Liver (tissue), 9 donors: ENCODE data around the gene SKA3. TPM values are rescaled to one million over a fixed set of nuclear protein-coding genes. Genes with fewer than 3 reads are reported as not detected.

Experiments used
- DNase-seq: peaks from one replicate; pipeline ENCODE4 v3.0.0-alpha.2; 2017; ENCODE audit warnings: low spot score
- H3K27ac ChIP-seq, 2 donors: one replicate each; pipeline ENCODE4 v1.7.0; 2013; ENCODE audit warnings: inconsistent platforms in 2 of 2, low read length in 2 of 2, control low read depth in 1 of 2, low read depth in 1 of 2, mild to moderate bottlenecking in 1 of 2
- H3K27me3 ChIP-seq, 4 donors: one replicate each; pipeline versions ENCODE4 v1.6.1 to v1.7.0; 2013; ENCODE audit warnings: low read length in 3 of 4, inconsistent platforms in 1 of 4, mild to moderate bottlenecking in 1 of 4, moderate library complexity in 1 of 4; ENCODE audit not compliant: control insufficient read depth in 4 of 4, insufficient read depth in 4 of 4
- H3K36me3 ChIP-seq, 4 donors: one replicate each; pipeline versions ENCODE4 v1.6.1 to v1.7.0; 2013; ENCODE audit warnings: low read length in 3 of 4, mild to moderate bottlenecking in 3 of 4, low read depth in 1 of 4, moderate library complexity in 1 of 4; ENCODE audit not compliant: control insufficient read depth in 4 of 4, insufficient read depth in 3 of 4
- H3K4me1 ChIP-seq, 4 donors: one replicate each; pipeline versions ENCODE4 v1.6.1 to v1.7.0; 2013; ENCODE audit warnings: low read length in 3 of 4, mild to moderate bottlenecking in 3 of 4, moderate library complexity in 1 of 4; ENCODE audit not compliant: control insufficient read depth in 4 of 4, insufficient read depth in 4 of 4
- H3K4me3 ChIP-seq, 3 donors: one replicate each; pipeline versions ENCODE4 v1.6.1 to v1.7.0; 2013; ENCODE audit warnings: low read length in 3 of 3, control low read depth in 1 of 3, low read depth in 1 of 3, mild to moderate bottlenecking in 1 of 3
- H3K9ac ChIP-seq, 2 donors: one replicate each; pipeline ENCODE4 v1.7.0; 2013; ENCODE audit warnings: low read length in 2 of 2, mild to moderate bottlenecking in 2 of 2, moderate library complexity in 2 of 2, control low read depth in 1 of 2, low read depth in 1 of 2
- H3K9me3 ChIP-seq, 4 donors: one replicate each; pipeline versions ENCODE4 v1.6.1 to v1.7.0; 2013; ENCODE audit warnings: low read length in 3 of 4; ENCODE audit not compliant: control insufficient read depth in 4 of 4
- EGR1 ChIP-seq, 2 donors: IDR thresholded peaks; 2 replicates each; pipeline ENCODE4 v1.6.1; 2016 to 2018; ENCODE audit warnings: antibody characterized with exemption in 2 of 2, low read depth in 2 of 2
- FOXA1 ChIP-seq: IDR thresholded peaks from 2 replicates; pipeline ENCODE4 v1.6.1; 2016; ENCODE audit warnings: antibody characterized with exemption
- FOXA2 ChIP-seq: IDR thresholded peaks from 2 replicates; pipeline ENCODE4 v1.6.1; 2016; ENCODE audit warnings: antibody characterized with exemption
- GABPA ChIP-seq, 2 donors: IDR thresholded peaks in 1 of 2; conservative IDR thresholded peaks in 1 of 2; 2 replicates each; pipeline ENCODE4 v1.6.1; 2016; ENCODE audit warnings: antibody characterized with exemption in 2 of 2, mild to moderate bottlenecking in 1 of 2, moderate library complexity in 1 of 2
- HNF4A ChIP-seq, 2 donors: conservative IDR thresholded peaks; 2 replicates each; pipeline ENCODE4 v1.6.1; 2016; ENCODE audit warnings: antibody characterized with exemption in 2 of 2, mild to moderate bottlenecking in 2 of 2
- HNF4G ChIP-seq: IDR thresholded peaks from 2 replicates; pipeline ENCODE4 v1.6.1; 2016; ENCODE audit warnings: antibody characterized with exemption
- JUND ChIP-seq, 2 donors: IDR thresholded peaks; 2 replicates each; pipeline ENCODE4 v1.6.1; 2016; ENCODE audit warnings: antibody characterized with exemption in 2 of 2
- NR2F2 ChIP-seq: IDR thresholded peaks from 2 replicates; pipeline ENCODE4 v1.6.1; 2016; ENCODE audit warnings: antibody characterized with exemption
- RAD21 ChIP-seq, 2 donors: IDR thresholded peaks; 2 replicates each; pipeline ENCODE4 v1.6.1; 2016; ENCODE audit warnings: antibody characterized with exemption in 2 of 2, mild to moderate bottlenecking in 2 of 2
- RXRA ChIP-seq, 2 donors: IDR thresholded peaks; 2 replicates each; pipeline ENCODE4 v1.6.1; 2017 to 2018; ENCODE audit warnings: antibody characterized with exemption in 2 of 2, mild to moderate bottlenecking in 1 of 2
- SP1 ChIP-seq: IDR thresholded peaks from 2 replicates; pipeline ENCODE4 v1.6.1; 2018; ENCODE audit warnings: antibody characterized with exemption, mild to moderate bottlenecking
- TAF1 ChIP-seq: conservative IDR thresholded peaks from 2 replicates; pipeline ENCODE4 v1.6.1; 2016; ENCODE audit warnings: antibody characterized with exemption, mild to moderate bottlenecking
- YY1 ChIP-seq: IDR thresholded peaks from 2 replicates; pipeline ENCODE4 v1.6.1; 2016; ENCODE audit warnings: antibody characterized with exemption, mild to moderate bottlenecking
- WGBS: extraction: QIAGEN DNeasy Blood & Tissue Kit; methylation state at CpG from one replicate; pipeline ENCODE4 v1.1.7; 2013; 5-methylcytosine and 5-hydroxymethylcytosine counted together
- polyA plus RNA-seq, 2 donors: library from polyadenylated mRNA; stranded (reverse) in 1 of 2; unstranded in 1 of 2; fragments of 200-250 nt in 1 of 2; fragments of >200 nt in 1 of 2; fragmentation: Nextera tagmentation in 1 of 2; extraction: Ambion mirVana in 1 of 2; gene quantifications; one replicate each; pipeline versions ENCODE4 v1.2.1 to v1.2.3, GENCODE V29; 2013 to 2015
- total RNA-seq, 2 donors: library from RNA; depleted of rRNA; stranded (reverse); fragments of >200 nt; gene quantifications; one replicate each; pipeline ENCODE4 v1.2.3, GENCODE V29; 2014
- TF ChIP-seq, protein P1 (sequence below): fragments of 150-350 bp; IDR thresholded peaks from 2 replicates; pipeline ENCODE4 v1.5.1; 2017; ENCODE audit warnings: improper control_type of control experiment, low read depth, low read length; ENCODE audit not compliant: missing input control
- TF ChIP-seq, protein P2 (sequence below): IDR thresholded peaks from 2 replicates; pipeline ENCODE4 v1.6.1; 2016; ENCODE audit warnings: antibody characterized with exemption
- TF ChIP-seq, protein P3 (sequence below): IDR thresholded peaks from 2 replicates; pipeline ENCODE4 v1.6.1; 2016; ENCODE audit warnings: antibody characterized with exemption
- TF ChIP-seq, protein P4 (sequence below): IDR thresholded peaks from 2 replicates; pipeline ENCODE4 v1.6.1; 2016; ENCODE audit warnings: antibody characterized with exemption
- TF ChIP-seq, protein P5 (sequence below): IDR thresholded peaks from 2 replicates; pipeline ENCODE4 v1.6.1; 2016; ENCODE audit warnings: antibody characterized with exemption, mild to moderate bottlenecking
- donor health status: healthy.
- donor health status: healthy.
- donor health status: healthy.
- donor health status: healthy.
- donor health status: healthy.

Gene SKA3
- total and polyA plus RNA-seq, 4 donors, result under 0.01 to 4.9 (median 0.52) TPM

DNA sequence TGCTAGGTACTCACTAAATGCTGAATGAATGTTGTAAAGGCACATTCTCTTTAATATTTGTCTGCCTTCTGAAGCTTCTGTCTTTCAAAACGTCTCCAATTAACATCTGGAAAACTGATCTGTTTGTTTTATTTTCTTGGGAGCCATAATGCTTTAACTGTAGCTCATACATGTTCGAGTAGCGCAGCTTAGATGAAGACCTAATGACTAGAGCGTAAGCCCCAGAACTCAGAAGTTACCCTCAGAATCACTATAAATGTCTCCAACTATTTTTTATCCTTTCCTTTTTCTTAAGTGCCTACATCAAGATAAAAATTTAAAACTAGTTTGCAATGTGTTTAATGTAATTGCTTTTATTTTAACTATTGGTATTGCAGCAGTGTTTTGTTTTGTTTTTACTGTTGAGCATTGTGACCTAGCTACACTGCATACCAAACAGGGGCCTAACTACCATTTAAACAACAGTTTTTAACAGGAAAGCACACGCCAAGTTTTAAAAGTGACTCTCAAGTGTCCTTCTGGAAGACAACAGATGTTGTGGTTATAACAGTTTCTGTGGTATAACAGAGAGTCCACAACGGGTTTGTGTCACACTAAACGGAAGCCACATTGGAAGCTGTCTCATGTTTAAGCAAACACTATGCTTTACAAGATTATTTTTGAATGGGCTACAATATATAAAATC is 42.1 kb upstream of the SKA3 start:
- TF ChIP-seq SP1 (no peak), YY1 (no peak), HNF4G (no peak), GABPA (IDR thresholded peaks at IDR 0.05 in 1 of 2, conservative IDR thresholded peaks at IDR 0.05 in 1 of 2) (no peak), JUND (IDR thresholded peaks at IDR 0.05) (no peak), EGR1 (IDR thresholded peaks at IDR 0.05; ENCODE audit: low read depth in 2 of 2) (no peak), FOXA1 (no peak), HNF4A (conservative IDR thresholded peaks at IDR 0.05) (no peak), TAF1 (no peak), FOXA2 (no peak), RXRA (IDR thresholded peaks at IDR 0.05) (no peak), RAD21 (IDR thresholded peaks at IDR 0.05) (no peak), NR2F2 (no peak)
- TF ChIP-seq, protein P1, sequence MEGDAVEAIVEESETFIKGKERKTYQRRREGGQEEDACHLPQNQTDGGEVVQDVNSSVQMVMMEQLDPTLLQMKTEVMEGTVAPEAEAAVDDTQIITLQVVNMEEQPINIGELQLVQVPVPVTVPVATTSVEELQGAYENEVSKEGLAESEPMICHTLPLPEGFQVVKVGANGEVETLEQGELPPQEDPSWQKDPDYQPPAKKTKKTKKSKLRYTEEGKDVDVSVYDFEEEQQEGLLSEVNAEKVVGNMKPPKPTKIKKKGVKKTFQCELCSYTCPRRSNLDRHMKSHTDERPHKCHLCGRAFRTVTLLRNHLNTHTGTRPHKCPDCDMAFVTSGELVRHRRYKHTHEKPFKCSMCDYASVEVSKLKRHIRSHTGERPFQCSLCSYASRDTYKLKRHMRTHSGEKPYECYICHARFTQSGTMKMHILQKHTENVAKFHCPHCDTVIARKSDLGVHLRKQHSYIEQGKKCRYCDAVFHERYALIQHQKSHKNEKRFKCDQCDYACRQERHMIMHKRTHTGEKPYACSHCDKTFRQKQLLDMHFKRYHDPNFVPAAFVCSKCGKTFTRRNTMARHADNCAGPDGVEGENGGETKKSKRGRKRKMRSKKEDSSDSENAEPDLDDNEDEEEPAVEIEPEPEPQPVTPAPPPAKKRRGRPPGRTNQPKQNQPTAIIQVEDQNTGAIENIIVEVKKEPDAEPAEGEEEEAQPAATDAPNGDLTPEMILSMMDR, result no peak
- TF ChIP-seq, protein P2, sequence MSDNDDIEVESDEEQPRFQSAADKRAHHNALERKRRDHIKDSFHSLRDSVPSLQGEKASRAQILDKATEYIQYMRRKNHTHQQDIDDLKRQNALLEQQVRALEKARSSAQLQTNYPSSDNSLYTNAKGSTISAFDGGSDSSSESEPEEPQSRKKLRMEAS, result no peak
- TF ChIP-seq, protein P3, sequence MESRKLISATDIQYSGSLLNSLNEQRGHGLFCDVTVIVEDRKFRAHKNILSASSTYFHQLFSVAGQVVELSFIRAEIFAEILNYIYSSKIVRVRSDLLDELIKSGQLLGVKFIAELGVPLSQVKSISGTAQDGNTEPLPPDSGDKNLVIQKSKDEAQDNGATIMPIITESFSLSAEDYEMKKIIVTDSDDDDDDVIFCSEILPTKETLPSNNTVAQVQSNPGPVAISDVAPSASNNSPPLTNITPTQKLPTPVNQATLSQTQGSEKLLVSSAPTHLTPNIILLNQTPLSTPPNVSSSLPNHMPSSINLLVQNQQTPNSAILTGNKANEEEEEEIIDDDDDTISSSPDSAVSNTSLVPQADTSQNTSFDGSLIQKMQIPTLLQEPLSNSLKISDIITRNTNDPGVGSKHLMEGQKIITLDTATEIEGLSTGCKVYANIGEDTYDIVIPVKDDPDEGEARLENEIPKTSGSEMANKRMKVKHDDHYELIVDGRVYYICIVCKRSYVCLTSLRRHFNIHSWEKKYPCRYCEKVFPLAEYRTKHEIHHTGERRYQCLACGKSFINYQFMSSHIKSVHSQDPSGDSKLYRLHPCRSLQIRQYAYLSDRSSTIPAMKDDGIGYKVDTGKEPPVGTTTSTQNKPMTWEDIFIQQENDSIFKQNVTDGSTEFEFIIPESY, result no peak
- TF ChIP-seq, protein P4, sequence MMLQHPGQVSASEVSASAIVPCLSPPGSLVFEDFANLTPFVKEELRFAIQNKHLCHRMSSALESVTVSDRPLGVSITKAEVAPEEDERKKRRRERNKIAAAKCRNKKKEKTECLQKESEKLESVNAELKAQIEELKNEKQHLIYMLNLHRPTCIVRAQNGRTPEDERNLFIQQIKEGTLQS, result no peak
- TF ChIP-seq, protein P5, sequence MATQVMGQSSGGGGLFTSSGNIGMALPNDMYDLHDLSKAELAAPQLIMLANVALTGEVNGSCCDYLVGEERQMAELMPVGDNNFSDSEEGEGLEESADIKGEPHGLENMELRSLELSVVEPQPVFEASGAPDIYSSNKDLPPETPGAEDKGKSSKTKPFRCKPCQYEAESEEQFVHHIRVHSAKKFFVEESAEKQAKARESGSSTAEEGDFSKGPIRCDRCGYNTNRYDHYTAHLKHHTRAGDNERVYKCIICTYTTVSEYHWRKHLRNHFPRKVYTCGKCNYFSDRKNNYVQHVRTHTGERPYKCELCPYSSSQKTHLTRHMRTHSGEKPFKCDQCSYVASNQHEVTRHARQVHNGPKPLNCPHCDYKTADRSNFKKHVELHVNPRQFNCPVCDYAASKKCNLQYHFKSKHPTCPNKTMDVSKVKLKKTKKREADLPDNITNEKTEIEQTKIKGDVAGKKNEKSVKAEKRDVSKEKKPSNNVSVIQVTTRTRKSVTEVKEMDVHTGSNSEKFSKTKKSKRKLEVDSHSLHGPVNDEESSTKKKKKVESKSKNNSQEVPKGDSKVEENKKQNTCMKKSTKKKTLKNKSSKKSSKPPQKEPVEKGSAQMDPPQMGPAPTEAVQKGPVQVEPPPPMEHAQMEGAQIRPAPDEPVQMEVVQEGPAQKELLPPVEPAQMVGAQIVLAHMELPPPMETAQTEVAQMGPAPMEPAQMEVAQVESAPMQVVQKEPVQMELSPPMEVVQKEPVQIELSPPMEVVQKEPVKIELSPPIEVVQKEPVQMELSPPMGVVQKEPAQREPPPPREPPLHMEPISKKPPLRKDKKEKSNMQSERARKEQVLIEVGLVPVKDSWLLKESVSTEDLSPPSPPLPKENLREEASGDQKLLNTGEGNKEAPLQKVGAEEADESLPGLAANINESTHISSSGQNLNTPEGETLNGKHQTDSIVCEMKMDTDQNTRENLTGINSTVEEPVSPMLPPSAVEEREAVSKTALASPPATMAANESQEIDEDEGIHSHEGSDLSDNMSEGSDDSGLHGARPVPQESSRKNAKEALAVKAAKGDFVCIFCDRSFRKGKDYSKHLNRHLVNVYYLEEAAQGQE, result no peak
- 66% methylated on average over 7 of the region's 7 CpGs for WGBS
- H3K27me3 ChIP-seq, result no peaks in the 10 kb centered on the region
- peaks cover 0 to 3% (median 0%) of the 10 kb centered on the region in 4 donors for H3K9me3 ChIP-seq
- H3K4me1 ChIP-seq, result no peaks in the 10 kb centered on the region
- H3K4me3 ChIP-seq, result no peak overlapping the region
- no peak overlapping the region for H3K9ac ChIP-seq
- H3K36me3 ChIP-seq, result no peaks in the 10 kb centered on the region
- DNase-seq, result no peak
- no peak overlapping the region for H3K27ac ChIP-seq
